Measurements from ENCODE around the gene LPP.

Gene LPP

DNA sequence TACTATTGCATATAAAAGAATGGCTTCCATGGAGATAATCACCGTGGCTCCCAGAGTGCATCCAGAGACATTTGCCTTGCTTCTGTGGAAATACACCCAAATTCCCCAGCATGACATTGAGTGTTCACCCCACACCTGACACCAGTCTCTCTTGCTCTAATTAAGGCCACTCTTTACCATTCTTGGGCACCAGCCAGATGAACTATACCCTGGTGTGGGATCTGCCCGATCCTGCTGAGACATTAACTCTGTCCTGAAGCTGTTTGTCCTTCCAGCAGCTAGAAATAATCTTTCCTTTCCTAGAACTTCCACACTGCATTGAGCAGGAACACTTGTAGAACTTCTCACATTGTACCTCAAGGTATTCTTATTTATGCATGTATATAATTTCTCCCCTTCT, 105.2 kb downstream of the LPP start:
- no peak for TF ChIP-seq EZH2 (optimal IDR thresholded peaks at IDR 0.05; ENCODE audit: low read depth, low read length)
- no peak for TF ChIP-seq EZH2phosphoT487 (IDR thresholded peaks at IDR 0.05; ENCODE audit: low read length)
- TF ChIP-seq CTCF (IDR thresholded peaks at IDR 0.05; ENCODE audit: low read length) = no peak
- no peaks in the 10 kb centered on the region for H3K4me1 ChIP-seq (ENCODE audit: low read length)
- no peaks in the 10 kb centered on the region for H4K20me1 ChIP-seq (ENCODE audit: insufficient read depth, low read length)
- H3K4me2 ChIP-seq (ENCODE audit: low read depth, low read length) = no peak overlapping the region
- H3K9ac ChIP-seq (ENCODE audit: low read length) = no peak overlapping the region
- H2AFZ ChIP-seq (ENCODE audit: low read length) = no peak overlapping the region
- H3K27me3 ChIP-seq (replicated peaks; ENCODE audit: insufficient read depth, low read length) = no peaks in the 10 kb centered on the region
- no peak for DNase-seq
- H3K36me3 ChIP-seq (replicated peaks; ENCODE audit: insufficient read depth, low read length) = no peaks in the 10 kb centered on the region
- H3F3A ChIP-seq (ENCODE audit: insufficient read depth, low read length) = no peaks in the 10 kb centered on the region
- no peak overlapping the region for H3K4me3 ChIP-seq (ENCODE audit: low read length)
- no peak overlapping the region for H3K27ac ChIP-seq (ENCODE audit: low read length)
- H3K79me2 ChIP-seq (ENCODE audit: low read length) = no peaks in the 10 kb centered on the region
- no peaks in the 10 kb centered on the region for H3K9me2 ChIP-seq (replicated peaks; ENCODE audit: insufficient read depth, low read length)
- H3K9me3 ChIP-seq (replicated peaks; ENCODE audit: insufficient read depth, low read length) = no peaks in the 10 kb centered on the region

DNA sequence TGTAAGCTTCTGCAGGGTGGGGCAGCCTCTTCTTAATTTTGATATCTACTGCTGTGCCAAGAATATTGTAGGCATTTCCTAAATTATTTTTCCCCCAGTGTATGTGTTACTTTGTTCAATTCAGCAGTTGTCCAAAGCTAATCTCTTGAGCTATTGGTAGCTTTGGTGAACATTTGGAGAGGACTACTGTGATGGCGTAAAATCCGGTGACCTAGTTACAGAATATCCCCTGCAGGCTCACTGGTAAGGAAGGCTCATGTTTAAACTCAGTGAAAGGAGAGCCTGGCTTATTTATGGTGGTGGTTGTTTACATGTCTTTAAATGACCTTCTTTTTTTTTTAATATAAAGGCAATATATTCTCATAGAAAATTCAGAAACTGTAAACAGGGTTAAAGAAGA, 105.6 kb downstream of the LPP start:
- Histone ChIP-seq H3K9ac (ENCODE audit: low read length) (no peak overlapping the region), H3F3A (ENCODE audit: insufficient read depth, low read length) (no peaks in the 10 kb centered on the region), H3K9me2 (replicated peaks; ENCODE audit: insufficient read depth, low read length) (no peaks in the 10 kb centered on the region), H3K27me3 (replicated peaks; ENCODE audit: insufficient read depth, low read length) (no peaks in the 10 kb centered on the region), H3K9me3 (replicated peaks; ENCODE audit: insufficient read depth, low read length) (no peaks in the 10 kb centered on the region), H3K36me3 (replicated peaks; ENCODE audit: insufficient read depth, low read length) (no peaks in the 10 kb centered on the region), H3K27ac (ENCODE audit: low read length) (no peak overlapping the region), H3K79me2 (ENCODE audit: low read length) (no peaks in the 10 kb centered on the region), H4K20me1 (ENCODE audit: insufficient read depth, low read length) (no peaks in the 10 kb centered on the region), H3K4me1 (ENCODE audit: low read length) (no peaks in the 10 kb centered on the region), H2AFZ (ENCODE audit: low read length) (no peak overlapping the region), H3K4me3 (ENCODE audit: low read length) (no peak overlapping the region), H3K4me2 (ENCODE audit: low read depth, low read length) (no peak overlapping the region)
- DNase-seq = no peak
- no peak for TF ChIP-seq EZH2 (optimal IDR thresholded peaks at IDR 0.05; ENCODE audit: low read depth, low read length)
- TF ChIP-seq EZH2phosphoT487 (IDR thresholded peaks at IDR 0.05; ENCODE audit: low read length) = no peak
- no peak for TF ChIP-seq CTCF (IDR thresholded peaks at IDR 0.05; ENCODE audit: low read length)

DNA sequence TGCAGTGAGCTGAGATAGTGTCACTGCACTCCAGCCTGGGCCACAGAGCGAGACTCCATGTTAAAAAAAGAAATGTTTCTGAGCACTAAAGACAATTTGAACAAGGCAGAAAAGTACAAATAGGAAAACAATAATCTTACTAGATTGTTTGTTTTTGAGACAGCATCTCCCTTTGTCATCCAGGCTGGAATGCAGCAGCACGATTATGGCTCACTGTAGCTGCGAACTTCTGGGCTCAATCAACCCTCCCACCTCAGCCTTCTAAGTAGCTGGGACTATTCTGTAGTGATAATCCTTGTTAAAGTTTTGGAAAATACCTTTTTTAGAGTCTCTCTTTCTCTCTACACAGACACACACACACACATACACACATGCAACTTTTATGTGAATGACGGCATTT, 107.1 kb downstream of the LPP start:
- no peak for DNase-seq
- H3K4me1 ChIP-seq (ENCODE audit: low read length) = no peaks in the 10 kb centered on the region
- no peak overlapping the region for H3K9ac ChIP-seq (ENCODE audit: low read length)
- no peaks in the 10 kb centered on the region for H3K79me2 ChIP-seq (ENCODE audit: low read length)
- H3K36me3 ChIP-seq (replicated peaks; ENCODE audit: insufficient read depth, low read length) = no peaks in the 10 kb centered on the region
- H4K20me1 ChIP-seq (ENCODE audit: insufficient read depth, low read length) = no peaks in the 10 kb centered on the region
- no peaks in the 10 kb centered on the region for H3K9me2 ChIP-seq (replicated peaks; ENCODE audit: insufficient read depth, low read length)
- H3K27me3 ChIP-seq (replicated peaks; ENCODE audit: insufficient read depth, low read length) = no peaks in the 10 kb centered on the region
- no peak overlapping the region for H3K4me2 ChIP-seq (ENCODE audit: low read depth, low read length)
- TF ChIP-seq EZH2phosphoT487 (IDR thresholded peaks at IDR 0.05; ENCODE audit: low read length) (no peak), EZH2 (optimal IDR thresholded peaks at IDR 0.05; ENCODE audit: low read depth, low read length) (no peak), CTCF (IDR thresholded peaks at IDR 0.05; ENCODE audit: low read length) (no peak)
- H3K4me3 ChIP-seq (ENCODE audit: low read length) = no peak overlapping the region
- H3K9me3 ChIP-seq (replicated peaks; ENCODE audit: insufficient read depth, low read length) = no peaks in the 10 kb centered on the region
- H3K27ac ChIP-seq (ENCODE audit: low read length) = no peak overlapping the region
- no peaks in the 10 kb centered on the region for H3F3A ChIP-seq (ENCODE audit: insufficient read depth, low read length)
- no peak overlapping the region for H2AFZ ChIP-seq (ENCODE audit: low read length)

All from MM.1S (cell line).